ENCODE measurements around the gene CATSPER1.

DNA sequence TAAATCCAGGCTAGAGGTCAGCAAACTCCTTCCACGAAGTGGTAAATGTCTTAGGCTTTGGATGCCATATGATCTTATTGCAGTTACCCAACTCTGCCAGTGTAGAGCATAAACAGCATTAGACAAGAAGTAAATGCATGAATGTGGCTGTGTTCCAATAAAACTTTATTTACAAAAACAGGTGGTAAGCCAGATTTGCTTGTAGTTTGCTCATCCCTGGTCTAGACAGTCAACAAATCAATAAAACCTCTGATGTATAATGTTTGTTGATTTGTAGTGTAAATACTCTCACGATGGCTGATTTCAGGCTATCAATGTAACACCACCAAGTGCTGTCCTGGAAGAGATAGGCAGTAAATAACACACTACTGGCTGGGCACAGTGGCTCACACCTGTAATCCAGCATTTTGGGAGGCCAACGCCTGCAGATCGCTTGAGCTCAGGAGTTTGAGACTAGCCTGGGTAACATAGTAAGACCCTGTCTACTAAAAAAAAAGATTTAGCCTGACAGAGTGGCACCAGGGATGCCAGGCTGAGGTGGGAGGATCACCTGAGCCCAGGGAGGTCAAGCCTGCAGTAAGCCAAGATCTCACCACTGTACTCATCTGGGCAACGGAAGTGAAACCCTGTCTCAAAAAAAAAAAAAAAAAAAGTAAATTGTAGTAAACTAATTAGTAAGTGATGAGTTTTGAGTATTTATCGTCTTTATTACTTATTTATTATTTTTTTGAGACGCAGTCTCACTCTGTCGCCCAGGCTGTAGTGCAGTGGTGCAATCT, 6.9 kb upstream of the CATSPER1 start:
- TF ChIP-seq CTCF (IDR thresholded peaks at IDR 0.05) (no peak), POLR2AphosphoS5 (IDR thresholded peaks at IDR 0.05; ENCODE audit: low read depth, low read length) (no peak), SIN3A (IDR thresholded peaks at IDR 0.05; ENCODE audit: borderline replicate concordance, insufficient read depth, low read depth, low read length) (no peak)

Data from Panc1 (cell line).